CD14-positive monocyte (primary cell): ENCODE data around the gene FAM174B. TPM values are rescaled to one million over a fixed set of nuclear protein-coding genes. Genes with fewer than 3 reads are reported as not detected.

Source experiments
- DNase-seq, 3 donors: peaks; one replicate each; pipeline ENCODE4 v3.0.0-alpha.2; 2011 to 2022
- H2AFZ ChIP-seq: 2 replicates; pipeline ENCODE4 v1.6.0; 2012; ENCODE audit warnings: mild to moderate bottlenecking, low read depth, low read length, inconsistent platforms; ENCODE audit not compliant: insufficient read depth, poor library complexity, severe bottlenecking
- H3K27ac ChIP-seq, 2 donors: 1 replicate in 1 of 2; 2 replicates in 1 of 2; pipeline ENCODE4 v1.5.1; 2012 to 2013; ENCODE audit warnings: low read length in 2 of 2, control low read depth in 1 of 2, inconsistent platforms in 1 of 2, low read depth in 1 of 2, mild to moderate bottlenecking in 1 of 2
- H3K27me3 ChIP-seq, 2 donors: one replicate each; pipeline versions ENCODE4 v1.6.0 to v1.6.1; 2011 to 2013; ENCODE audit warnings: low read length in 2 of 2; ENCODE audit not compliant: control insufficient read depth in 2 of 2, insufficient read depth in 2 of 2
- H3K36me3 ChIP-seq, 2 donors: replicated peaks in 1 of 2; 1 replicate in 1 of 2; 2 replicates in 1 of 2; pipeline versions ENCODE4 v1.5.1 to v1.6.1; 2012 to 2013; ENCODE audit warnings: low read length in 2 of 2, control low read depth in 1 of 2, inconsistent platforms in 1 of 2, mild to moderate bottlenecking in 1 of 2; ENCODE audit not compliant: insufficient read depth in 2 of 2, control insufficient read depth in 1 of 2
- H3K4me1 ChIP-seq, 2 donors: 1 replicate in 1 of 2; 2 replicates in 1 of 2; pipeline versions ENCODE4 v1.5.1 to v1.6.1; 2012 to 2013; ENCODE audit warnings: low read length in 2 of 2, control low read depth in 1 of 2, inconsistent platforms in 1 of 2, mild to moderate bottlenecking in 1 of 2, moderate library complexity in 1 of 2; ENCODE audit not compliant: insufficient read depth in 2 of 2, control insufficient read depth in 1 of 2
- H3K4me2 ChIP-seq: replicated peaks from 2 replicates; pipeline ENCODE3; 2012; ENCODE audit warnings: low read length, moderate library complexity, mild to moderate bottlenecking; ENCODE audit not compliant: poor library complexity, severe bottlenecking; ENCODE audit errors: extremely low read depth
- H3K4me3 ChIP-seq, 3 experiments: fragments of 200-600 bp in 1 of 3; sonication (generic) in 1 of 3; replicated peaks in 1 of 3; 1 replicate in 2 of 3; 2 replicates in 1 of 3; pipeline ENCODE4 v1.5.1; 2011 to 2013; ENCODE audit warnings: low read length in 3 of 3, mild to moderate bottlenecking in 3 of 3, control low read depth in 2 of 3, low read depth in 2 of 3, inconsistent platforms in 1 of 3, moderate library complexity in 1 of 3
- H3K79me2 ChIP-seq: 2 replicates; pipeline ENCODE4 v1.6.0; 2012; ENCODE audit warnings: mild to moderate bottlenecking, control low read depth, inconsistent platforms, low read length, moderate library complexity; ENCODE audit not compliant: insufficient read depth
- H3K9ac ChIP-seq: 2 replicates; pipeline ENCODE4 v1.6.0; 2017; ENCODE audit warnings: low read length, mild to moderate bottlenecking; ENCODE audit not compliant: insufficient read depth, poor library complexity, severe bottlenecking
- H3K9me3 ChIP-seq, 2 donors: replicated peaks in 1 of 2; 1 replicate in 1 of 2; 2 replicates in 1 of 2; pipeline versions ENCODE4 v1.5.1 to v1.6.1; 2012 to 2013; ENCODE audit warnings: low read length in 2 of 2, control low read depth in 1 of 2; ENCODE audit not compliant: control insufficient read depth in 1 of 2, insufficient read depth in 1 of 2
- H4K20me1 ChIP-seq: 2 replicates; pipeline ENCODE4 v1.6.0; 2012; ENCODE audit warnings: mild to moderate bottlenecking, low read length, control low read depth, moderate library complexity; ENCODE audit not compliant: insufficient read depth
- H3K27ac Mint-ChIP-seq, 7 donors: one replicate each; pipeline ENCODE4 v1.8.0; 2020; ENCODE audit warnings: mild to moderate bottlenecking in 7 of 7, mixed read lengths in 7 of 7, moderate library complexity in 6 of 7, inconsistent platforms in 2 of 7
- H3K27me3 Mint-ChIP-seq, 3 donors: one replicate each; pipeline ENCODE4 v1.8.0; 2021 to 2022; ENCODE audit warnings: low read depth in 3 of 3, mild to moderate bottlenecking in 3 of 3, mixed read lengths in 3 of 3, moderate library complexity in 3 of 3, inconsistent platforms in 1 of 3
- H3K36me3 Mint-ChIP-seq, 2 donors: one replicate each; pipeline ENCODE4 v1.8.0; 2020; ENCODE audit warnings: mixed read lengths in 2 of 2, inconsistent platforms in 1 of 2, mild to moderate bottlenecking in 1 of 2
- H3K4me1 Mint-ChIP-seq: one replicate; pipeline ENCODE4 v1.8.0; 2020; ENCODE audit warnings: mild to moderate bottlenecking, mixed read lengths
- H3K4me3 Mint-ChIP-seq, 2 donors: one replicate each; pipeline ENCODE4 v1.8.0; 2020; ENCODE audit warnings: mild to moderate bottlenecking in 2 of 2, mixed read lengths in 2 of 2, moderate library complexity in 1 of 2
- H3K9me3 Mint-ChIP-seq, 7 donors: one replicate each; pipeline ENCODE4 v1.8.0; 2020 to 2022; ENCODE audit warnings: mixed read lengths in 7 of 7, mild to moderate bottlenecking in 6 of 7, moderate library complexity in 6 of 7, inconsistent platforms in 2 of 7
- WGBS: methylation state at CpG from one replicate; pipeline ENCODE4 v1.1.5; 2013; ENCODE audit warnings: missing lambda C conversion rate; ENCODE audit not compliant: insufficient coverage; 5-methylcytosine and 5-hydroxymethylcytosine counted together
- intact Hi-C, 2 donors: fragments of 100-400 bp; cut with micrococcal nuclease; formaldehyde crosslinking; loops; one replicate each; pipeline versions ENCODE4 v1.15.0 to v1.15.1; 2023
- polyA plus RNA-seq, 3 donors: library from polyadenylated mRNA; depleted of rRNA in 1 of 3; unstranded in 2 of 3; stranded (reverse) in 1 of 3; fragments of 300-500 nt in 2 of 3; fragments of >200 nt in 1 of 3; fragmentation: Illumina TruSeq in 2 of 3; gene quantifications; 1 replicate in 2 of 3; 2 replicates in 1 of 3; pipeline ENCODE4 v1.2.3, GENCODE V29; 2012 to 2021
- TF ChIP-seq, protein P1 (sequence below): fragments of 200-600 bp; IDR thresholded peaks from one replicate; pipeline ENCODE4 v1.8.0; 2022; ENCODE audit warnings: antibody characterized with exemption, mild to moderate bottlenecking

Gene FAM174B
- polyA plus RNA-seq, 3 donors = 2.2 to 4.7 (median 3.2) TPM

DNA sequence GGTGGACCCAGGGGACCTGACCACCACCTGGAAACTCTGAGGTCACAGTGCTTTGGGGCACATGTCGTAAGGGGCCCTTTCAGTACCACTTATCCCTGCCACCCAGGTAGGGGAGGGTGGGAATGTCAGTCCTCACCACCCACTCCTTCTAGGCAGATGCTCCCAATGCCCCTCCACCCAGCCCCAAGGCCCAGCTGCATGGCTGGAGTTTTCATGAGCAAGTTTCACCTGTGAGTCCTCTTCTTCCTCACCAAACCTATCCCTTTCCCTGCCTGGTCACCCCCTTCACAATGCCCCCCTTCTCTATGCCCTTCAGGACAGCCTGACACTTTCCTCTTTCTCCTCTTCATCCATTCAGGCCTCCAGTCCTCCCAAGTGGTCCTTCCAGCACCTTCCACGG, 9.8 kb downstream of the FAM174B start:
- peaks cover 0 to 3% of the 10 kb centered on the region in 2 donors for H3K9me3 ChIP-seq
- H3K27me3 Mint-ChIP-seq = peaks cover 0 to 2% (median 0%) of the 10 kb centered on the region in 3 donors
- no peak overlapping the region for H3K4me3 Mint-ChIP-seq
- H3K4me2 ChIP-seq = no peak overlapping the region
- H3K36me3 ChIP-seq = no peaks in the 10 kb centered on the region
- no peak overlapping the region for H3K9ac ChIP-seq
- TF ChIP-seq, protein P1, sequence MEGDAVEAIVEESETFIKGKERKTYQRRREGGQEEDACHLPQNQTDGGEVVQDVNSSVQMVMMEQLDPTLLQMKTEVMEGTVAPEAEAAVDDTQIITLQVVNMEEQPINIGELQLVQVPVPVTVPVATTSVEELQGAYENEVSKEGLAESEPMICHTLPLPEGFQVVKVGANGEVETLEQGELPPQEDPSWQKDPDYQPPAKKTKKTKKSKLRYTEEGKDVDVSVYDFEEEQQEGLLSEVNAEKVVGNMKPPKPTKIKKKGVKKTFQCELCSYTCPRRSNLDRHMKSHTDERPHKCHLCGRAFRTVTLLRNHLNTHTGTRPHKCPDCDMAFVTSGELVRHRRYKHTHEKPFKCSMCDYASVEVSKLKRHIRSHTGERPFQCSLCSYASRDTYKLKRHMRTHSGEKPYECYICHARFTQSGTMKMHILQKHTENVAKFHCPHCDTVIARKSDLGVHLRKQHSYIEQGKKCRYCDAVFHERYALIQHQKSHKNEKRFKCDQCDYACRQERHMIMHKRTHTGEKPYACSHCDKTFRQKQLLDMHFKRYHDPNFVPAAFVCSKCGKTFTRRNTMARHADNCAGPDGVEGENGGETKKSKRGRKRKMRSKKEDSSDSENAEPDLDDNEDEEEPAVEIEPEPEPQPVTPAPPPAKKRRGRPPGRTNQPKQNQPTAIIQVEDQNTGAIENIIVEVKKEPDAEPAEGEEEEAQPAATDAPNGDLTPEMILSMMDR = no peak
- WGBS = 80% methylated on average over 1 of the region's 2 CpGs
- H3K4me1 ChIP-seq = no peaks in the 10 kb centered on the region
- H3K27ac Mint-ChIP-seq = no peak overlapping the region
- no peaks in the 10 kb centered on the region for H4K20me1 ChIP-seq
- H3K9me3 Mint-ChIP-seq = peaks cover 1 to 8% (median 3%) of the 10 kb centered on the region in 7 donors
- intact Hi-C loops = no loop called here
- no peaks in the 10 kb centered on the region for H3K79me2 ChIP-seq
- no peak overlapping the region for H3K27ac ChIP-seq
- no peaks in the 10 kb centered on the region for H3K36me3 Mint-ChIP-seq
- no peaks in the 10 kb centered on the region for H3K4me1 Mint-ChIP-seq
- H3K4me3 ChIP-seq = no peak overlapping the region
- DNase-seq = no peak
- H2AFZ ChIP-seq = no peak overlapping the region
- H3K27me3 ChIP-seq = no peaks in the 10 kb centered on the region

DNA sequence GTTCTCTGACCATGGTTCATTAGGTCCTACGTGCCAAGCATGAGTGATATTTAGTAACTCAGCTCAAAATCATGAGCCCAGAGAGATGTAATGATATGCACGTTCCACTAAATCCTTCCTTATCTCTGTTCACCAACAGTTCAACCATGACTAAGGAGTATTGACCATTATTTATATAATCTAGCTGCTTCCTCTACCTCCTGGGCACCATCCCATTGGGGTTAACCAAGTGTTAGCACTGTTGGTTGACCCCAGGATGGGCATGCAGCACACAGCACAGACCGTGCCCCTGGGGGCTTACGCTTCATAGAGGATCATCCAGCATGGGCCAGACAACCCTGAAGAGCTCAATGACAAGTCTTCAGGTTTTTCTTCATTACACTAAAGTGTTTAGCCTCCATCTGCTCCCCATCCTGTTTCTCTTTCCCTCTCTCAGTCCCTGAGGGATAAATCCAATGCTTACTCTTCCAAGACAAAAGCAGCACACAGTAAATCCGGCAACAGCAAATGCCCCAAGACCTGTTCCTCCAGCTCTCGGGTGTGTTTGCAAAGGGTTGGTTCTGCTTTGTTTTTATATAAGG, 10.4 kb downstream of the FAM174B start:
- Histone ChIP-seq H3K27ac (no peak overlapping the region), H3K9me3 (peaks cover 0 to 7% of the 10 kb centered on the region in 2 donors), H3K9ac (no peak overlapping the region), H3K4me1 (no peaks in the 10 kb centered on the region), H3K27me3 (no peaks in the 10 kb centered on the region), H2AFZ (no peak overlapping the region), H3K36me3 (no peaks in the 10 kb centered on the region), H3K4me3 (no peak overlapping the region), H3K79me2 (no peaks in the 10 kb centered on the region), H3K4me2 (no peak overlapping the region), H4K20me1 (no peaks in the 10 kb centered on the region)
- no peak overlapping the region for H3K4me3 Mint-ChIP-seq
- H3K9me3 Mint-ChIP-seq = peaks cover 2 to 10% (median 4%) of the 10 kb centered on the region in 7 donors
- TF ChIP-seq, protein P1 = no peak
- intact Hi-C loops = no loop called here
- H3K4me1 Mint-ChIP-seq = no peaks in the 10 kb centered on the region
- peaks cover 0 to 2% (median 0%) of the 10 kb centered on the region in 3 donors for H3K27me3 Mint-ChIP-seq
- no peak overlapping the region for H3K27ac Mint-ChIP-seq
- 70% methylated on average over 2 of the region's 6 CpGs for WGBS
- no peaks in the 10 kb centered on the region for H3K36me3 Mint-ChIP-seq
- DNase-seq = no peak
